AG08395 (cell line): Measurements from ENCODE around the gene PRKAR2A.
"Not testable (repeated sequence)": the region's sequence is repeated elsewhere in the genome, so short reads cannot be mapped to it uniquely, and the experiment has no call there.

Source experiments
- DNase-seq: peaks from one replicate; pipeline ENCODE4 v3.0.0; 2012; ENCODE audit warnings: mixed read lengths, low spot score

The PRKAR2A gene

DNA sequence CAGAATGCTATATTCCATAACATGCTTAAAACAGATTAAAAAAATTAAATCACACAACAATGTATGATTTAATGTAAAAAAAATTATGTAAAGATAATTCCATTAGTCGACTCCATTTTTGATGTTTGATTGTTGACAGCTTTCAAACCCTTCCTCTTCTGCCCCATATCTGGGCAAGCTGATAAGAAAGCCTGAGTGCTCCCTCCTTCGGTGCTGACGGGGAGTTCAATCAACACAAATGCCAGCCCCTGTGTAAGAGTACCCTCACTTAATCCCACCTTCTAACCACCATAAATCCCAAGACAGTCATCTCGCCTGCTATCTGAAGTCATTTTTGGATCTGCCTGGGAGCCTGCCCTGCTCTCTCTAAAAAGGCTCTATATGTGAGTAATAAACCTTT is 70.8 kb downstream of the PRKAR2A start:
- no peak for DNase-seq

DNA sequence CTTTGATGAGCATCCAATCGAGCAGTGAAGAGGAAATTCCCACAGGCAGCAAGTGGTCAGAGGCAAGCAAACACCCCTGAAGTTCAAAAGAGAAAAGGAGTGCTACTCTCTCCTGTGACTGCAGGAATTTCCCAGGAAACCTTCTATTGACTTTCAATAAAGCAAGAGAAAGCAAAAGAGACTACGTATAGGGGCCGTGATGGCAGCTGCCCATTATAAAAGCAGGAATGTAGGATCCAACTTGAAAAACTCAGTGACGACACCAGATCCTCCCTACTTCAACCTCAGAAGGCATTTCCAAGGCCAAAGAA is 77.5 kb downstream of the PRKAR2A start:
- no peak for DNase-seq

DNA sequence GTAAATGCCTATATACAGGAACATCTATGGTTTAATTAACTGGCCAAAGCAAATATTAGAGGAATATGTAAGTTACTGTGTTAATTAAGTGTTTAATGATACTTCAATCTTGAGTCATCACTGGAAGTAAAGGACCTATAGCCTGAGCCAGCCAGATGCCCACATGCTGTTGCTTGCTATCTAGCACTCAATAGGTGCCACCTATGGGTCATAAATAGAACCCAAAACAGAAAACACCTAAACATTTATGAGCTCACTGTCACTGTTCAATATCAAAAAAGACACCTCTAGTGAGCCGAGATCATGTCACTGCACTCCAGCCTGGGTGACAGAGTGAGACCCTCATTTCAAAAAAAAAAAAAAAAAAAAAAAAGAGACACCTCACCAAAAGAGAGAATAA is 82.3 kb downstream of the PRKAR2A start:
- DNase-seq, result no peak

DNA sequence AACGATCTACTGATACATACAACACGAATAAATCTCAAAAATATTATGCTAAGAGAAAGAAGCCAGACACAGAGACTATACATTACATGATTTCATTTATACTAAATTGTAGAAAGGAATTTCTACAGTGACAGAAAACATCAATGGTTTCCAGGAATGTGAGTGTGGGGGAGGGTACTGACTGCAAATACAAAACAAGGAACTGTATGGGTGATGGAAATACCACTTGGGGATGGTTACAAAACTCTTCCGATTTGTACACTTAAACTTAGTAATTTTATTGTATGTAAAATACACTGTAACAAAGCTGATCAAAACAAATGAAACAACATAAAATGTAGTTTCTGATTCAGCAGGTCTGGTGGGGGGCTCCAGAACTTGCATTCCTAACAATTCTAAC is 84.9 kb downstream of the PRKAR2A start:
- DNase-seq, result no peak

DNA sequence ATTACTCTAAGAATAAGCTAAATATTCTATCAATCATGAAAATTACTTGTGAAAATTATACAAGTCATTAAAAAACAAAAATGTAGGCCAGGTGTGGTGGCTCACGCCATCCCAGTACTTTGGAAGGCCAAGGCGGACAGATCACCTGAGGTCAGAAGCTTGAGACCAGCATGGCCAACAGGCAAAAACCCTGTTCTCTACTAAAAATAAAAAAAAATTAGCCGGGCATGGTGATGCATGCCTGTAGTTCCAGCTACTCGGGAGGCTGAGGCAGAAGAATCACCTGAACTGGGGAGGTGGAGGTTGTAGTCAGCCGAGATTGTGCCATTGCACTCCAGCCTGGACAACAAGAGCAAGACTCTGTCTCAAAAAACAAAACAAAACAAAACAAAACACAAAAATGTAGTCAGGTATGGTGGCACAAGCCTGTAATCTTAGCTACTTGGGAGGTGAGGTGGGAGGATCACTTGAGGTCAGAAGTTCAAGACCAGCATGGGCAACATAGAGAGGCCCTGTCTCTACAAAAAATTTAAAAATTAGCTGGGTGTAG is 87.6 kb downstream of the PRKAR2A start:
- DNase-seq, result not testable (repeated sequence)

DNA sequence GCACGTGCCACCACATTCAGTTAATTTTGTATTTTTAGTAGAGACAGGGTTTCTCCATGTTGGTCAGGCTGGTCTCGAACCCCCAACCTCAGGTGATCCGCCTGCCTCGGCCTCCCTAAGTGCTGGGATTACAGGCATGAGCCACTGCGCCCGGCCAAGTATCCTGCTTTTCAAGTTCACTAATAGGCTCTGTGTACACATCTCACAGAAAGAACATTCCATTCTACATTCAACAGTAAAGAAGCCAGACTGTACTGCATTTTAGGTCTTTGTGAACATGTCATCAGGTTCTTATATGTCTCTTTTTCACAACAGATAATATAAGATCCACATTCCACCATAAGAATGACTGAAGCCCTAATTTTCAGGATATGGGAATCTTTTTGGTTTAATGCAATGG is 88.1 kb downstream of the PRKAR2A start:
- DNase-seq, result not testable (repeated sequence)

DNA sequence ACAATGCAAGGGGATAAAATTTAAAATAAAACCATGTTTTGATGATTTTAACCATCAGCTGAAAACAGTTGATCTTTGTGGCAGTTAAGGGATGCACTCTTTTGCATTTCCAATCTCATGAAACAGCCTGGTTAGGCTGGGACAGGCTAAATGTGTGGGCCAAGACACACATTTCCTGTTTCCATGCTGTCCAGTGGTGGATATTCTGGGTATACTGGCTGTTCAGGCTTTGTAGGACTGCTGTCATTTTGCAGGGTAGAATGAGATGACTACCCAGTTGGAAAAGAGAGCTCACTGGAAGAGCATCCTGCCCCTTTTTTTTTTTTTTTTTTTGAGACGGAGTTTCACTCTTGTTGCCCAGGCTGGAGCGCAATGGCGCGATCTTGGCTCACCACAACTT is 88.6 kb downstream of the PRKAR2A start:
- no peak for DNase-seq

DNA sequence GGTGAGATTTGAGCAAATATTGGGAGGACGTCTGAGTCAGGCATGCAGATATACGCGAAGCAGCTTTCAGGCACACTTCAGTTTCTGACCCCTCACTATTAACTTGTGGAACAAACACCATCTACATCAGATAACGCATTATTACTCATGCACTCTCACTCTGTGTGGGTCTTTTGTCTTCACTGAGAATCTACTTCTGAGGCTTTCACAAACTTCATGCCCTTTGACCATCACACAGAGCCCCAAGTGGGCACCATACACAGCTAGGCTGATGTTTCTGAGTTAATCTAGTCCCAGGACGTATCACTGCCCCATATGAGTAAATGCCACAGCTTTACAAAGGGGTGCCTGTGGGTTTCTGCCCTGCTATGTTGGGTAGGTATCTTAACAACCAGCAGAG is 91.0 kb downstream of the PRKAR2A start:
- DNase-seq, result no peak

DNA sequence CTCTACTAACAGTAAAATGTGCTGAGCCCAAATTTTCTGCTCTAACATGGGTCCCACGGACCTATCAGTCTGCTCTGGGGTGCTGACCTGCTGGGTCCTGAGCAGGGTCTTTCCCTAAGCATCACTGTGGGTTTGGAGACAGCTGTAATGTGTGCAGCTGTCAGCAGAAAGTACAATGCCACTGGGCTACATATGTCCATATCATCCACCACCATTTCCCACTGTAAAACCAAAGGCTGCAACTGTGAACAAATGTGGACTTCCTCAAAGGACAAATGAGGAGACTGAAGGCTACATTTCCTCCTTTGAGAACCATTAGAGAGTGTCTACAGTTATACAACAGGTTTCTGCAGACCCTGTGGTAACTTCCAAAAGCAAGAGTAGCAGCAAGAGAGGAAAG is 96.8 kb downstream of the PRKAR2A start:
- no peak for DNase-seq

DNA sequence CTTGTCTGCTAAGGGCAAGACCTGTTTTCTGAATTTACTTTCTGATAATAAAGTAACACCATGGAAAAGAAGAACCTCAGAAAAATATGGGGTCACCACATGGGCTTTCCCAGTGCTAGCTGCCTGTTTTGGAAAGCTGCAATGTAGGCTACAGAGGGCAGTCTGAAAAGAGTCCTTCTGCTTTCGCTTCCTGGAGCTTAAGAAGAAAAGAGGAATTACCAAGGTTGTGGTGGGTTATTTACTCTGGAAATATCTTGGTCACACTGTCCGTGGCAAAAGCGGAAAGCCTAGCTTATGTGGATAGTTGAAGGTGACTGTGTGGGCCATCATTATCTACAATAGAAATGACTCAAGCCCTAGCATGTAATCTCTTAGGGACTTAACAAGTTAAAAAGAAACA is 98.9 kb downstream of the PRKAR2A start:
- DNase-seq, result no peak

DNA sequence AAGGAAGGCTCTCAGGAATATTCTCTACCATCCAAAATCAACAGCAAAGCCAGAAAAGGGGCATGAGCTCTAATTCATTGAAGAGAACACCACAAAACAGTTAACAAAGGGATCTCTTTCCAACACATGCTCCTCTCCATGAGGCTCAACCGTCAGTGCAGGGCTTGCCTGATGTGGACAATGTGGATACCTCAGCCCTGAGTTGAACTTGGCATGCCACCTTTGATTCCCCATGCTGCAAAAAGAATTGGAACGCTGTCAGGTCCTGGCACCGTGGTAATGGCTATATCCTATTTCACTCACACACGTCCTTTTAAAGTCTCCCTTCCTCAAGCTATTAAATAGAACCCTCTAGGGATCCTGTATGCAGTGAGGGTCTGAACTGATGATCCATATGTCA is 100.0 kb downstream of the PRKAR2A start:
- DNase-seq, result no peak

DNA sequence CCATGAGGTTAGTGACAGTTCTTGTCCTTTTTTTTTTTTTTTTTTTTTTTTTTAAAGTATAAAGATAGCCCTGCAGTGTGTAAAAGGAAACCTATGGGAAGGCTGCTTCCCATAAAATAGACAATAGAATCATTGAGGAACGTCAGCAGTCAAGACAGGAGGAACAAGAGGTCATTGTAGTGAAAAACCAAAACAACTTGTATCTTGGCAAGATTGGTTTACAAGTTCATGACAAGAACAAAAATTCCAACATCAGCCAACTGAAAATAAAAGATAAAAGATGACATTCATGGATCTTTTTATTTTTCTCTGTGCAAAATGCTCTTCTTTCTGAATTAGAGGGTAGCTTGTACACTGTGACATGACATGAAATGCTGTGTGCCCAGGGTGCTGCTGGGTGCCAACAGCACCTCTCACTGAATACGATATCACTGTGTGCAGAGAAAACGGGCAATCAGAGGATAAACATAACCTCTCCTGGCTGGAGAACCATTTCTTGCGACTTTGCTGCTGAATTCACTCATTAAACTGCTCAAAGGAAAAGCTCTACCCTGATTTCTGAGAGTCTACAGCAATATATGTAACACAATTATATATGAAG is 100.6 kb downstream of the PRKAR2A start:
- no peak for DNase-seq

DNA sequence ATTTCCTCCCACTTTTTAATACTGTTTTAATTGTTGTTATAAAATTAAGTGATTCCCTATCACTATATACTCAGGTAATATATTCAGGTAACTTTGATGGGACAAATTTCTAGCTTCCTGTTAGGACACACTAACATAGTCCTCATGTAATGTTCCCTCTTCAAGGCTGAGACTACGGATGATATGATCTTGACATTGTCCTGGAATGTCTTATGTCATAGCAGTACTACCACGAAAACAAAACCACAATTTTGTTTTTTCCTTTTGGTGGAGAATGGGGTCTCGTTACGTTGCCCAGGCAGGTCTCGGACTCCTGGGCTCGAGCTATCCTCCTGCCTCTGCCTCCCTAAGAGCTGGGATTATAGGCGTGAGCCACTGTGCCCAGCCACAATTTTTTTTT is 103.9 kb downstream of the PRKAR2A start:
- DNase-seq, result no peak

DNA sequence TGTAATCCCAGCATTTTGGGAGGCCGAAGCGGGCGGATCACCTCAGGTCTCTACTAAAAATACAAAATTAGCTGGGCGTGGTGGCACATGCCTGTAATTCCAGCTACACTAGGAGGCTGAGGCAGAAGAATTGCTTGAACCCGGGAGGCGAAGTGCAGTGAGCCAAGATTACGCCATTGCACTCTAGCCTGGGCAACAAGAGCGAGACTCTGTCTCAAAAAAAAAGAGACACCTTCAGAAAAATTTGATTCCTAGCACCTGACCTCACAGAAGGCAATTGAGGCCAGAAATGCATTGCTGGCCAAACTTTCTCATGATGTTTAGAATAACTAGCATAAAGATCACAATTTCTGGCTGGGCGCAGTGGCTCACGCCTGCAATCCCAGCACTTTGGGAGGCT is 106.4 kb downstream of the PRKAR2A start:
- not testable (repeated sequence) for DNase-seq

DNA sequence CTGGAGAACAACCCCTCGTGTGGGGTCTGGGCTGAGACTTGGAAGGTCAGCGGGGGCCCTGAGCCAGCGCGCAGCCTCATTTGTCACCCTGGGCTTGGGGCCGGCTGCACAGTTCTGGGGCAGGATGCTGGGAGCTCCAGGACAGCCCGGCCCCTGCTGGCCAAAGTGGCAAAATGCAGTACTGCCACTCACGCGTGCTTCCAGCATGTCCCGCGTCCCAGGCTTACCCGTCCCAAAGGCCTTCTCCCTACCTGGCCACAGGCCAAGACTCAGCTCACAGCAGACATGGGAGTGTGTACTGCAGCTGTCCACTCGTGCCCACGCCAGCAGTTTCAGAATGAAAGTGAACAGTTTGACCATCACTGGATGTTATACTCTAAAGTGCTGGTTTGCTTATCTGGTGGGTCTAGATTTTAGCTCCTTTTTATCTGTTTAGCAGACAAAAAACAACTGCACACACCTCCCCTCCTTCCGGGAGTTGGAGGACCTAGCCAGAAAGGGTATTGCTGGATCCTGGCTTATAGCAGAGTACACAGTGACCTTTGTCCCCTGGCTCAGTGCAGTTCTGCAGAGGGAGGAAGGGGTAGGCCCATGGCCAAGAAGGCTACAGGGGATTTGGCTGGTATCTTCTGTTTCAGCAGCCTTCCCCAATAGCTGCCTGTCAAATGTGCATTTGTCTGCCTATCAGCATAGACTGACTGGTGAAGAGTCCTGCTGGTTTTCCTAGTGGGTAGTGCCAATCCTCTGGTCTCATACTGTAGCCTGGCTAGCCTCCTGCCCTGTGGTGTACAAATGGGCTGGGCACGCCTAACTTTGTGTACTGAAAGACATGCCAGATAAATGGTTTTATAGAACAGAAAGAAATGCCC is 107.5 kb downstream of the PRKAR2A start:
- peak; percentile 93 for DNase-seq

DNA sequence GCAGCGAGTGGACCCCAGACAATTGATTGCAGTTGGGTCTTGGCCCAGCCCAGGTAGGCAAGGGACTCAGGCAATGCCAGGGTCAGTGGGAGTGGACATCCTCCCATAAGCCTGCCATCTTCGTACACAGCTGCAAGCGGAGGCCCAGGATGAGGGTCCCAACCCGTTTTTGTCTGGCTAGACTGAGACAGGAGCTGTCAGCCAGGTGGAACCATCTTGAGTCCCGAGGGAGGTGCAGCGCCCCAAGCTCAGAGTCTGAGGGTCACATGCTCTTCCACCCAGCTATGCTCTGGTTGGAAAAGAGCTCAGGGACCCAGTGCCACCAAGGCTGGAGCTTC is 108.1 kb downstream of the PRKAR2A start:
- no peak for DNase-seq

DNA sequence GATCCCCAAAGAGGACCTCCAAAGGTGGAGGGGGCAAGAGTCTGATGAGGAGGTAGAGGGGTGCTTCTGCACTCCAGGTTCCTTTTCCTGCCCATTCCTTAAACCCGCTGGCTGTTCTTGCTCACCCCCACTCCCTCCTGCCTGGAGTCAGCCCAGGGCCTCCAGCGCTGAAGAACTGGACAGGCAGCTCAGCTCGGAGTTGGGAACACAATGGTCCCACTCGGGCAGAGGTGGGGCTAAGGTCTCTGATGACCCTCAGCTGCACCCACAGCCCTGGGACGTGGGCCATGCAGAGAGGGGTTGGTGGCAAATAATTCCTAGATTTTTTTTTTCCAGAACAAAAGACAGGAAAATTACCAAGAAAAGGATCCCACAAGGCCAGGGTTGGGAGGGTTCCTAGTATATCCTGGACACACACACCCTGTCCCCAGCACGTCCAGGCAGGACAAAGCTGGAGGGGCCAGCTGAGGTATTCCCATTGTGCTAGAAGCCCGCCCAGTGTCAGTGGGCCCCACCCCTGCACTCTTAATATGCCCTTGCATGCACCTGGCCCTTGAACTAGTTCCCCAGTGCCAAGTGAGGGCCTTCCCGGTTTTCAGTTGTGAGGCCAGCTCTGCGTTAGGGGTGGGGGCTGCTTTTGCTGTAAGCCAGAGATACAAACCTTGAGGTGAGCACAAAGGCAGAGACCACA is 108.6 kb downstream of the PRKAR2A start:
- DNase-seq, result no peak

DNA sequence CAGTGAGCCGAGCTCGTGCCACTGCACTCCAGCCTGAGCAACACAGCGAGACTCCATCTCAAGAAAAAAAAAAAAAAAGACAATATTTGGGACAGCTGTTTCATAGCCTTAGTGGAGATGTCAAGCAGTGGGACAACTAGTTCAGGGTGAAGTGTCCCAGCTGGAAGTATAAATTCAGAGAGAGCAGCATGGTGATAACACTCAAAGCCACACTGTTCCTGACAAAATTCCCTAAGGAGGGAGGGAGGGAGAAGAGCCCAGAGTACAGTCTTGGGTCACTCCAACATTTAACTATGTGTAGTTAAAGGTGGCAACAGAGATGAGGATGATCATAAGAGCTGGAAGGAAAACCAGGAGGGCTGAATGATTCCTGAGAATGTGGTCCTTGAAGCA is 109.5 kb downstream of the PRKAR2A start:
- no peak for DNase-seq

DNA sequence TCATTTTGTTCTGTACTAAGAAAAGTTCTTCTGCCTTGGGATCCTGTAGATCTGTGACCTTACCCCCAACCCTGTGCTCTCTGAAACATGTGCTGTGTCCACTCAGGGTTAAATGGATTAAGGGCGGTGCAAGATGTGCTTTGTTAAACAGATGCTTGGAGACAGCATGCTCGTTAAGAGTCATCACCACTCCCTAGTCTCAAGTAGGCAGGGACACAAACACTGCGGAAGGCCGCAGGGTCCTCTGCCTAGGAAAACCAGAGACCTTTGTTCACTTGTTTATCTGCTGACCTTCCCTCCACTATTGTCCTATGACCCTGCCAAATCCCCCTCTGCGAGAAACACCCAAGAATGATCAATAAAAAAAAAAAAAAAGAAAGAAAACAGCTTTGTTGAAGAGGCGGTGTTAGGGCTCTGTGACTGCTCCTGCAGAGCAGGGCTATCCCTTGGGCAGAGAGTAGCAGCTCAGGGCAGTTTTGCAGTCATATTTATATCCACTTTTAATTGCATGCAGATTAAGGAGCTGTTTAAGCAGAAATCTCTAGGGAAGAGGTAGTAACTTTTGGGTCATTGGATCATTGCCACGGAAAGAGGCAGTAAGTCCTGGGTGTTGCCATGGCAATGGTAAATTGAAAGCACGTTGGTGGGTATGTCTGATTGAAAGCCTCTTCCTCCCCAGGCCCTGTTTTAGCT is 112.5 kb downstream of the PRKAR2A start:
- not testable (repeated sequence) for DNase-seq

DNA sequence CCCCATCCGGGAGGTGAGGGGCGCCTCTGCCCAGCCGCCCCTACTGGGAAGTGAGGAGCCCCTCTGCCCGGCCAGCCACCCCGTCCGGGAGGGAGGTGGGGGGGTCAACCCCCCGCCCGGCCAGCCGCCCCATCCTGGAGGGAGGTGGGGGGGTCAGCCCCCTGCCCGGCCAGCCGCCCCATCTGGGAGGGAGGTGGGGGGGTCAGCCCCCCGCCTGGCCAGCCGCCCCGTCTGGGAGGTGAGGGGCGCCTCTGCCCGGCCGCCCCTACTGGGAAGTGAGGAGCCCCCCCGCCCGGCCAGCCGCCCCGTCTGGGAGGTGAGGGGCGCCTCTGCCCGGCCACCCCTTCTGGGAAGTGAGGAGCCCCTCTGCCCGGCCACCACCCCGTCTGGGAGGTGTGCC is 113.1 kb downstream of the PRKAR2A start:
- not testable (repeated sequence) for DNase-seq

DNA sequence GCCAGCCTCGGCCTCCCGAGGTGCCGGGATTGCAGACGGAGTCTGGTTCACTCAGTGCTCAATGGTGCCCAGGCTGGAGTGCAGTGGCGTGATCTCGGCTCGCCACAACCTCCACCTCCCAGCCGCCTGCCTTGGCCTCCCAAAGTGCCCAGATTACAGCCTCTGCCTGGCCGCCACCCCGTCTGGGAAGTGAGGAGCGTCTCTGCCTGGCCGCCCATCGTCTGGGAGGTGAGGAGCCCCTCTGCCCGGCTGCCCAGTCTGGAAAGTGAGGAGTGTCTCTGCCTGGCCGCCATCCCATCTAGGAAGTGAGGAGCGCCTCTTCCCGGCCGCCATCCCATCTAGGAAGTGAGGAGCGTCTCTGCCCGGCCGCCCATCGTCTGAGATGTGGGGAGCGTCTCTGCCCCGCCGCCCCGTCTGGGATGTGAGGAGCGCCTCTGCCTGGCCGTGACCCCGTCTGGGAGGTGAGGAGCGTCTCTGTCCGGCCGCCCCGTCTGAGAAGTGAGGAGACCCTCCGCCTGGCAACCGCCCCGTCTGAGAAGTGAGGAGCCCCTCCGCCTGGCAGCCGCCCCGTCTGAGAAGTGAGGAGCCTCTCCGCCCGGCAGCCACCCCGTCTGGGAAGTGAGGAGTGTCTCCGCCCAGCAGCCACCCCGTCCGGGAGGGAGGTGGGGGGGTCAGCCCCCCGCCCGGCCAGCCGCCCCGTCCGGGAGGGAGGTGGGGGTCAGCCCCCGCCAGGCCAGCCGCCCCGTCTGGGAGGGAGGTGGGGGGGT is 113.7 kb downstream of the PRKAR2A start:
- DNase-seq, result not testable (repeated sequence)

DNA sequence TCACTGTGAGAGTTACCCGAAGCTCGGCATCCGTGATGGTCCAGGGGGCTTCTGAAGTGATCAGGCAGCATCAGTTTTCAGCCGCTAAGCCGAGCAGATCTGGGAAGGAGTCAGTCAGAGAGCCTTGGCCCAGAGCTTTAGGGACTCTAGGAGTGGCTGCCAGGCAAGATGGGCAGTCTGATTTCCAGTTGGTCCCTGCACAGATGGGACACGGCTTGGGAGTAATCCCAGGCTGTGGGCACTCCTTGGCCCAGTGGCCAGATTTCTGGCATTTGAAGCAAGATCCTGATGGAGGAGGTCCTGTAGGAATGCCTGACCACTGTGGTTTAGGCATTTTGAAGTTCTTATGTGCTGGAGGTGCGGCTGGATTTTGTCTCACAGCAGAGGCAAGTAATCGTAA is 120.2 kb downstream of the PRKAR2A start:
- no peak for DNase-seq
